Hepatocyte (in vitro differentiated cells): ENCODE data around the gene ARHGAP9. TPM values are rescaled to one million over a fixed set of nuclear protein-coding genes. Genes with fewer than 3 reads are reported as not detected.

Source experiments
- DNase-seq: peaks from one replicate; pipeline ENCODE4 v3.0.0-alpha.2; 2016; ENCODE audit warnings: low spot score
- H2AFZ ChIP-seq: fragments of 200-600 bp; sonication (generic); 2 replicates; pipeline ENCODE4 v1.6.0; 2016; ENCODE audit warnings: antibody characterized with exemption, mild to moderate bottlenecking
- H3K27ac ChIP-seq: fragments of 200-600 bp; sonication (generic); 2 replicates; pipeline ENCODE4 v1.5.1; 2016; ENCODE audit warnings: mild to moderate bottlenecking
- H3K27me3 ChIP-seq: fragments of 200-600 bp; sonication (generic); 2 replicates; pipeline ENCODE4 v1.6.1; 2016
- H3K36me3 ChIP-seq: fragments of 200-600 bp; sonication (generic); replicated peaks from 2 replicates; pipeline ENCODE4 v1.5.1; 2016; ENCODE audit warnings: low read depth; ENCODE audit not compliant: insufficient read depth
- H3K4me1 ChIP-seq: fragments of 200-600 bp; sonication (generic); 2 replicates; pipeline ENCODE4 v1.5.1; 2016; ENCODE audit warnings: mild to moderate bottlenecking, moderate library complexity; ENCODE audit not compliant: insufficient read depth
- H3K4me2 ChIP-seq: fragments of 200-600 bp; sonication (generic); 2 replicates; pipeline ENCODE4 v1.6.0; 2016
- H3K4me3 ChIP-seq: fragments of 200-600 bp; sonication (generic); 2 replicates; pipeline ENCODE4 v1.5.1; 2016; ENCODE audit warnings: mild to moderate bottlenecking
- H3K79me2 ChIP-seq: fragments of 200-600 bp; sonication (generic); 2 replicates; pipeline ENCODE4 v1.6.0; 2017; ENCODE audit warnings: mild to moderate bottlenecking
- H3K9me2 ChIP-seq: fragments of 200-600 bp; sonication (generic); replicated peaks from 2 replicates; pipeline ENCODE4 v1.6.0; 2017; ENCODE audit warnings: mild to moderate bottlenecking; ENCODE audit not compliant: insufficient read depth
- H3K9me3 ChIP-seq: fragments of 200-600 bp; sonication (generic); 2 replicates; pipeline ENCODE4 v1.5.1; 2016; ENCODE audit warnings: low read depth, mild to moderate bottlenecking
- H4K20me1 ChIP-seq: fragments of 200-600 bp; sonication (generic); 2 replicates; pipeline ENCODE4 v1.6.0; 2016; ENCODE audit warnings: mild to moderate bottlenecking; ENCODE audit not compliant: insufficient read depth, poor library complexity, severe bottlenecking
- EZH2 ChIP-seq: fragments of 200-600 bp; sonication (generic); IDR thresholded peaks from 2 replicates; pipeline ENCODE4 v1.6.1; 2016; ENCODE audit warnings: antibody characterized with exemption, mild to moderate bottlenecking, borderline replicate concordance
- EZH2phosphoT487 ChIP-seq: fragments of 200-600 bp; sonication (generic); IDR thresholded peaks from one replicate; pipeline ENCODE4 v1.6.1; 2018; ENCODE audit warnings: antibody characterized with exemption, mild to moderate bottlenecking, low read depth, moderate library complexity; ENCODE audit not compliant: unreplicated experiment, severe bottlenecking
- WGBS: methylation state at CpG from one replicate; pipeline ENCODE4 v1.1.6; 2016; ENCODE audit warnings: low lambda C conversion rate; ENCODE audit errors: missing lambda C conversion rate; 5-methylcytosine and 5-hydroxymethylcytosine counted together
- polyA plus RNA-seq: library from polyadenylated mRNA; unstranded; fragments of >200 nt; fragmentation: Nextera tagmentation; extraction: Ambion mirVana; gene quantifications from 2 replicates; pipeline ENCODE4 v1.2.1, GENCODE V29; 2016
- total RNA-seq: library from RNA; depleted of rRNA; stranded (reverse); fragments of >200 nt; gene quantifications from 2 replicates; pipeline ENCODE4 v1.2.3, GENCODE V29; 2014
- TF ChIP-seq, protein P1 (sequence below): fragments of 200-600 bp; sonication (generic); IDR thresholded peaks from 2 replicates; pipeline ENCODE4 v1.5.1; 2016; ENCODE audit warnings: antibody characterized with exemption, mild to moderate bottlenecking; ENCODE audit not compliant: poor library complexity

The ARHGAP9 gene
- total and polyA plus RNA-seq, 2 experiments from 2014 or later, result 2.0 to 2.2 TPM

DNA sequence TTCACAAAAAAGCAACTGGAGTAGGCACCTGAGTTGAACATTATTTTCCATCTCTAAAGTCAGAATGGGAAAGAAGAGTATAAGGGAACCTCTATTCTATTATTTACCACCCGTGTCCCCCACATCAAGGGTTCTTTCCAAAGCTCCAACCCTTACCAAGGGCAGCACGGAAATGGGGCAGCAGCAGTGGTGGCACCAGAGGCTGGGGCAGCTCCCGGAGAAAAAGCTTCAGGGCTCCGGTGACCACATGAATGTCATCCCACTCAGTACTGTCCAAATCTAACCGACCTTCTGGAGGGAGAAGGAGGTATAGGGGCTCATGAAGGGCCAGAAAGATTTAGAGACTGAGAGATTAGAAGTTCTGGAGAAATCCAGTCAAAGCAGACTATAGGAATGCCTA is 5.8 kb downstream of the ARHGAP9 start:
- Histone ChIP-seq H3K27me3 (peaks cover 53% of the 10 kb centered on the region), H3K4me2 (no peak overlapping the region), H3K4me1 (peaks cover 17% of the 10 kb centered on the region), H3K9me2 (no peaks in the 10 kb centered on the region), H3K9me3 (no peaks in the 10 kb centered on the region), H3K79me2 (no peaks in the 10 kb centered on the region), H2AFZ (no peak overlapping the region), H3K27ac (no peak overlapping the region), H3K4me3 (no peak overlapping the region), H4K20me1 (no peaks in the 10 kb centered on the region), H3K36me3 (no peaks in the 10 kb centered on the region)
- 91% methylated on average over 5 of the region's 5 CpGs for WGBS
- TF ChIP-seq, protein P1, sequence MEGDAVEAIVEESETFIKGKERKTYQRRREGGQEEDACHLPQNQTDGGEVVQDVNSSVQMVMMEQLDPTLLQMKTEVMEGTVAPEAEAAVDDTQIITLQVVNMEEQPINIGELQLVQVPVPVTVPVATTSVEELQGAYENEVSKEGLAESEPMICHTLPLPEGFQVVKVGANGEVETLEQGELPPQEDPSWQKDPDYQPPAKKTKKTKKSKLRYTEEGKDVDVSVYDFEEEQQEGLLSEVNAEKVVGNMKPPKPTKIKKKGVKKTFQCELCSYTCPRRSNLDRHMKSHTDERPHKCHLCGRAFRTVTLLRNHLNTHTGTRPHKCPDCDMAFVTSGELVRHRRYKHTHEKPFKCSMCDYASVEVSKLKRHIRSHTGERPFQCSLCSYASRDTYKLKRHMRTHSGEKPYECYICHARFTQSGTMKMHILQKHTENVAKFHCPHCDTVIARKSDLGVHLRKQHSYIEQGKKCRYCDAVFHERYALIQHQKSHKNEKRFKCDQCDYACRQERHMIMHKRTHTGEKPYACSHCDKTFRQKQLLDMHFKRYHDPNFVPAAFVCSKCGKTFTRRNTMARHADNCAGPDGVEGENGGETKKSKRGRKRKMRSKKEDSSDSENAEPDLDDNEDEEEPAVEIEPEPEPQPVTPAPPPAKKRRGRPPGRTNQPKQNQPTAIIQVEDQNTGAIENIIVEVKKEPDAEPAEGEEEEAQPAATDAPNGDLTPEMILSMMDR, result no peak
- TF ChIP-seq EZH2 (no peak), EZH2phosphoT487 (no peak)
- no peak for DNase-seq

DNA sequence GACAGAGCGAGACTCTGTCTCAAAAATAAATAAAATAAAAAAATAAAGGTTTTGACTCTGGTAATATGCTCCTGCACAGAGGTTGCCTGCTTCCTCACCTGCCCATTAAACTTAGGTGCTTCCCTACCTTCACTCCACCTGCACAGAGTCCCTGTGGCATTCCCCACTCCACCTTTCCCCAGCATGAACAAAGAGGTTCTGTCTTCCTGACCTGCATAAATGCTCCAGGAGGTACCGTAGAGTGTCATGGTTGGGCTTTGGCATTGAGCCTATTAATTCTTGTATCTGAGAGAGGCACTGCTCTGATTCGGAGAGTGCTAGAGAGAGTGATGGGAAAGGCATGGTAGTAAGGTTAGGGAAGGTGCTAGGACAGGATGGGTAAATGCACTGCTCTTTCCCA is 6.3 kb downstream of the ARHGAP9 start:
- TF ChIP-seq EZH2phosphoT487 (no peak), EZH2 (no peak)
- Histone ChIP-seq H3K27ac (no peak overlapping the region), H3K4me3 (no peak overlapping the region), H3K79me2 (no peaks in the 10 kb centered on the region), H3K27me3 (peaks cover 53% of the 10 kb centered on the region), H3K4me1 (peaks cover 17% of the 10 kb centered on the region), H2AFZ (no peak overlapping the region), H4K20me1 (no peaks in the 10 kb centered on the region), H3K36me3 (no peaks in the 10 kb centered on the region), H3K9me2 (no peaks in the 10 kb centered on the region), H3K9me3 (no peaks in the 10 kb centered on the region), H3K4me2 (no peak overlapping the region)
- DNase-seq, result no peak
- WGBS, result 85% methylated on average over 3 of the region's 3 CpGs

DNA sequence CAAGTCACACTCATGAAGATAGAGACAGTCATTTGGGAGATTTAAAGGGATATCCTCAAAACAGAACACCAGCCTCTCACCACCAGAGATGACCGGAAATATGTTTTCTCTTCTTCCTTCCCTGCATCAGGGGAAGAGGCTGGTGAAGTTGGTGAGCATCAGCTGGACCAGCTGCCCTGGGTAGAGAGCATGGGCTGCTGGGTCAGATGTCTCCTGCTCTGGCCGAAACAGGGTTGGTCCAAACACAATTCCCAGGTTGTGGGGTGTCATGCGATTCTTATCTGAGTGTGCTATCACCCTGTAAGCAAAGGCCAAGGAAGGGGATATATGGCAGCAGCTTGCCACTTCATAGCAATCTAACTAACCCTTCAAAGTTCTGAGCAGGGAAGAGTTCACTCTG is 7.3 kb downstream of the ARHGAP9 start:
- no peak for TF ChIP-seq EZH2
- TF ChIP-seq, protein P1, result no peak
- no peak for TF ChIP-seq EZH2phosphoT487
- H2AFZ ChIP-seq, result no peak overlapping the region
- 94% methylated on average over 3 of the region's 3 CpGs for WGBS

DNA sequence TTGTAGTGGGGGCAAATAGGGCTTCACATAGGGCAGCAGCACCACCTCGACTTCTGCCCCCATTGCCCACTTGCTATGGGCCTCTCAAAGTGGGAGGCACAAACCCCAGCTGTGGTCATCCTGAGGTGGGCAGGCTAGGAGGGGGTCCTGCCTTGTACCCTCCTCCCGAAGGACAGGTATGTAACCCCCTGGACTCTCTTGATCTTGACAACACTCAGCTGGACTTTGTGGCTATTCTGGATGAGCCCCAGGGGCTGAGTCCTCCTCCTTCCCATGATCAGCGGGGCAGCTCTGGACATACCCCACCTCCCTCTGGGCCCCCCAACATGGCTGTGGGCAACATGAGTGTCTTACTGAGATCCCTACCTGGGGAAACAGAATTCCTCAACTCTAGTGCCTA is 8.0 kb downstream of the ARHGAP9 start:
- Histone ChIP-seq H3K36me3 (no peaks in the 10 kb centered on the region), H3K79me2 (no peaks in the 10 kb centered on the region), H3K27me3 (peaks cover 50% of the 10 kb centered on the region), H2AFZ (no peak overlapping the region), H4K20me1 (no peaks in the 10 kb centered on the region), H3K27ac (no peak overlapping the region), H3K4me2 (no peak overlapping the region), H3K9me3 (no peaks in the 10 kb centered on the region), H3K4me1 (peaks cover 17% of the 10 kb centered on the region), H3K9me2 (no peaks in the 10 kb centered on the region), H3K4me3 (no peak overlapping the region)
- no peak for TF ChIP-seq EZH2
- TF ChIP-seq, protein P1, result no peak
- TF ChIP-seq EZH2phosphoT487, result no peak
- no peak for DNase-seq
- 89% methylated on average over 3 of the region's 3 CpGs for WGBS

More for the DNA sequence above, 7.3 kb downstream of the ARHGAP9 start:
- H3K4me3 ChIP-seq, result no peak overlapping the region
- H3K4me2 ChIP-seq, result no peak overlapping the region
- no peaks in the 10 kb centered on the region for H3K36me3 ChIP-seq
- H3K9me3 ChIP-seq, result no peaks in the 10 kb centered on the region
- H3K9me2 ChIP-seq, result no peaks in the 10 kb centered on the region
- H3K79me2 ChIP-seq, result no peaks in the 10 kb centered on the region
- H3K4me1 ChIP-seq, result peaks cover 17% of the 10 kb centered on the region
- H4K20me1 ChIP-seq, result no peaks in the 10 kb centered on the region
- H3K27me3 ChIP-seq, result peaks cover 57% of the 10 kb centered on the region
- no peak for DNase-seq
- H3K27ac ChIP-seq, result no peak overlapping the region
